Measurements from ENCODE around the gene PDRG1. TPM values are rescaled to one million over a fixed set of nuclear protein-coding genes. Genes with fewer than 3 reads are reported as not detected.

The PDRG1 gene
- total and polyA plus RNA-seq, 2 donors (not counting 1 experiment from before 2014, with no cell fraction given): 12.7 to 18.6 TPM

DNA sequence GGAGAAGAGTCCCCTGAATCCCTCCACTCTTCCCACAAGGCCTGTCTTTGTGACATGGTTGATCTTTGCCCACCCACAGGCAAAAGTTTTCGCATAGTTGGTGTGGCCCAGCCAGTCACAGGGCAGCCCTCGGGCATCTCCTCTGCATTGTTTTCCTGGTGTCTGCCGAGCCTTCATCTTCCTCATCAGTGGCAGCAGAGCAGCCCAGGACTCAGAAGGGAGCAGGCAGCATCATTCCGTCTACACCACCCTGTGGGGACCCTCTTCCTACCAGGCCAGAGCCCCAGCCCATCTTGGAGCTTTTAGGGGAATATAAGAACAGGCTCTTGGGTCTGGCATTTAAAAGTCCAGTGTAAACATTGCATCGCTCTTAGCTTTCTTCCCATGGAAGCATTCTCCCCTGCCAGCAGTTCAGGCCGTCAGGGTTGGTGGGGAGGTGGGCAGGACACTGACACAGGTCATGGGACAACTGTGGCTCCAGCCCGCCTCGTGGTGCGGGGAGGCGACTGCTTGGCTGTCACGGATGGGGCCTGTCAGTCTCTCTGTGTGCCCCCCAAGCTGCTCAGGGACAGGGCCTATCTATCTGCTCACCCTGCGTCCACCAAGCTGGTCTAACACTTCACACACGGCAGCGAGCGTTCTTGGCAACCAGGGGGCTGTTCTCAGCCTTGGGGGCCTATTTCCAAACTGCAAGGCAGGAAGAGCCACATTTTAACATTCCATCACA lies 38.3 kb downstream of the PDRG1 start:
- ATAC-seq (ENCODE audit: low read depth) (no peak), DNase-seq (no peak)
- Histone ChIP-seq H3K79me2 (ENCODE audit: control insufficient read depth, insufficient read depth, low read length) (no peaks in the 10 kb centered on the region), H3K27me3 (replicated peaks in 1 of 4; ENCODE audit: control extremely low read depth in 1 of 4, control insufficient read depth in 3 of 4, insufficient read depth in 4 of 4, low read length in 3 of 4) (no peaks in the 10 kb centered on the region), H3K4me2 (replicated peaks; ENCODE audit: low read depth, low read length, poor library complexity, severe bottlenecking) (no peak overlapping the region), H3K9me3 (ENCODE audit: control extremely low read depth in 1 of 3, control insufficient read depth in 2 of 3, insufficient read depth in 1 of 3, low read length in 2 of 3) (no peaks in the 10 kb centered on the region), H4K20me1 (ENCODE audit: control insufficient read depth, insufficient read depth, low read length, poor library complexity, severe bottlenecking) (no peaks in the 10 kb centered on the region), H3K4me3 (ENCODE audit: control extremely low read depth in 1 of 5, extremely low read depth in 1 of 5, insufficient read depth in 1 of 5, low read depth in 2 of 5, low read length in 4 of 5) (no peak overlapping the region), H3K27ac (ENCODE audit: low read length in 2 of 2) (no peak overlapping the region), H2AFZ (ENCODE audit: insufficient read depth, low read depth, low read length, poor library complexity, severe bottlenecking) (no peak overlapping the region), H3K9ac (ENCODE audit: low read length) (no peak overlapping the region), H3K36me3 (replicated peaks in 1 of 2; ENCODE audit: control extremely low read depth in 1 of 2, control insufficient read depth in 1 of 2, extremely low read depth in 1 of 2, insufficient read depth in 2 of 2, low read length in 1 of 2) (no peaks in the 10 kb centered on the region), H3K4me1 (ENCODE audit: control insufficient read depth in 2 of 2, insufficient read depth in 2 of 2, low read length in 2 of 2) (no peaks in the 10 kb centered on the region)
- no peaks in the 10 kb centered on the region for H3K9me3 Mint-ChIP-seq (ENCODE audit: insufficient read depth)
- H3K4me1 Mint-ChIP-seq: no peaks in the 10 kb centered on the region
- no peak for TF ChIP-seq EZH2 (IDR thresholded peaks at IDR 0.05; ENCODE audit: borderline replicate concordance, insufficient read depth, low read depth, low read length, poor library complexity, severe bottlenecking)
- TF ChIP-seq, protein P1, sequence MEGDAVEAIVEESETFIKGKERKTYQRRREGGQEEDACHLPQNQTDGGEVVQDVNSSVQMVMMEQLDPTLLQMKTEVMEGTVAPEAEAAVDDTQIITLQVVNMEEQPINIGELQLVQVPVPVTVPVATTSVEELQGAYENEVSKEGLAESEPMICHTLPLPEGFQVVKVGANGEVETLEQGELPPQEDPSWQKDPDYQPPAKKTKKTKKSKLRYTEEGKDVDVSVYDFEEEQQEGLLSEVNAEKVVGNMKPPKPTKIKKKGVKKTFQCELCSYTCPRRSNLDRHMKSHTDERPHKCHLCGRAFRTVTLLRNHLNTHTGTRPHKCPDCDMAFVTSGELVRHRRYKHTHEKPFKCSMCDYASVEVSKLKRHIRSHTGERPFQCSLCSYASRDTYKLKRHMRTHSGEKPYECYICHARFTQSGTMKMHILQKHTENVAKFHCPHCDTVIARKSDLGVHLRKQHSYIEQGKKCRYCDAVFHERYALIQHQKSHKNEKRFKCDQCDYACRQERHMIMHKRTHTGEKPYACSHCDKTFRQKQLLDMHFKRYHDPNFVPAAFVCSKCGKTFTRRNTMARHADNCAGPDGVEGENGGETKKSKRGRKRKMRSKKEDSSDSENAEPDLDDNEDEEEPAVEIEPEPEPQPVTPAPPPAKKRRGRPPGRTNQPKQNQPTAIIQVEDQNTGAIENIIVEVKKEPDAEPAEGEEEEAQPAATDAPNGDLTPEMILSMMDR (IDR thresholded peaks at IDR 0.05): no peak
- ChIA-PET POLR2A (no interaction called here), CTCF (interaction anchor here (0.5 kb wide), 1 partner anchor 10 kb away, joined by 6 read pairs; no protein-coding TSS in a partner anchor)
- H3K27ac Mint-ChIP-seq: no peak overlapping the region
- WGBS (ENCODE audit: insufficient coverage): 92% methylated on average over 14 of the region's 15 CpGs
- intact Hi-C loops (cut with micrococcal nuclease): no loop called here
- H3K4me3 Mint-ChIP-seq: no peak overlapping the region
- H3K27me3 Mint-ChIP-seq: no peaks in the 10 kb centered on the region

DNA sequence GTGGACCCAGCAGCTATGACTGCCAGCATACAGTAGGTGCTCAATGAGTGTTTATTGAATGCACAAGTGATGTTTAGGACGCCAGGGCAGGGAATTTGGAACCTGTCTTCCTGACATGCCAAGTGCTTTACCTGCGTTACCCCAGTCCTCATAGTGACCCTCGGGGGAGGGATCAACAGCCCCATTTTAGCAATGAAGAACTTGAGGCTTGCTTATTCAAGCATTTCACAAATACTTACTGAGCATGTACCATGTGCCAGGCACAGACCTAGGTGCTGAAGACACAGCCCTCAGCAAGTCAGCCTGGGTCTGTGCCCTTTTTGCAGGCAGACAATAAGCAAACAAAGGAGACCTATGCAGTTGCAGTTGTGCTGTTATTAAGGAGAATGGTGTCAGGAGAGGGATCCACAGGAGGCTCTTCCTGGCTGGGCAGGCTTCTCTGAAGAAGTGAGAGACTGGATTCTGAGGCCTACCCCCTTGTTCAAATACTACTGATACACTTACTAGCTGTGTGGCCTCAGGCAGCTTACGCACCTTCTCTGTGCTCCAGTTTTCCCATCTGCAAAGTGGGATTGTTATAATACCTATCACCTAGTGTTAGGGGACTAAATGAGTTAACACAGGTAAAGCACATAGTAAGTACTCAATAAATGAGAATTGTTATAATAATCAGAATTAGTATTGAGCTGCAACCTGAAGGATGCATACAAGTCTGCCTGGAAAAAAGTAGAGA lies 41.6 kb downstream of the PDRG1 start:
- no peak for ATAC-seq (ENCODE audit: low read depth)
- Mint-ChIP-seq H3K4me1 (no peaks in the 10 kb centered on the region), H3K27ac (no peak overlapping the region), H3K9me3 (ENCODE audit: insufficient read depth) (no peaks in the 10 kb centered on the region), H3K27me3 (no peaks in the 10 kb centered on the region), H3K4me3 (no peak overlapping the region)
- Histone ChIP-seq H3K4me2 (replicated peaks; ENCODE audit: low read depth, low read length, poor library complexity, severe bottlenecking) (no peak overlapping the region), H2AFZ (ENCODE audit: insufficient read depth, low read depth, low read length, poor library complexity, severe bottlenecking) (no peak overlapping the region), H3K9me3 (ENCODE audit: control extremely low read depth in 1 of 3, control insufficient read depth in 2 of 3, insufficient read depth in 1 of 3, low read length in 2 of 3) (no peaks in the 10 kb centered on the region), H3K9ac (ENCODE audit: low read length) (no peak overlapping the region), H4K20me1 (ENCODE audit: control insufficient read depth, insufficient read depth, low read length, poor library complexity, severe bottlenecking) (no peaks in the 10 kb centered on the region), H3K27ac (ENCODE audit: low read length in 2 of 2) (no peak overlapping the region), H3K36me3 (replicated peaks in 1 of 2; ENCODE audit: control extremely low read depth in 1 of 2, control insufficient read depth in 1 of 2, extremely low read depth in 1 of 2, insufficient read depth in 2 of 2, low read length in 1 of 2) (no peaks in the 10 kb centered on the region), H3K79me2 (ENCODE audit: control insufficient read depth, insufficient read depth, low read length) (no peaks in the 10 kb centered on the region), H3K4me1 (ENCODE audit: control insufficient read depth in 2 of 2, insufficient read depth in 2 of 2, low read length in 2 of 2) (no peaks in the 10 kb centered on the region), H3K27me3 (replicated peaks in 1 of 4; ENCODE audit: control extremely low read depth in 1 of 4, control insufficient read depth in 3 of 4, insufficient read depth in 4 of 4, low read length in 3 of 4) (no peaks in the 10 kb centered on the region), H3K4me3 (ENCODE audit: control extremely low read depth in 1 of 5, extremely low read depth in 1 of 5, insufficient read depth in 1 of 5, low read depth in 2 of 5, low read length in 4 of 5) (no peak overlapping the region)
- POLR2A ChIA-PET: no interaction called here
- TF ChIP-seq EZH2 (IDR thresholded peaks at IDR 0.05; ENCODE audit: borderline replicate concordance, insufficient read depth, low read depth, low read length, poor library complexity, severe bottlenecking): no peak
- TF ChIP-seq, protein P1 (IDR thresholded peaks at IDR 0.05): no peak
- intact Hi-C loops (cut with micrococcal nuclease): no loop called here
- WGBS (ENCODE audit: insufficient coverage): 92% methylated on average over 3 of the region's 4 CpGs
- DNase-seq: no peak
- CTCF ChIA-PET: interaction anchor here (0.6 kb wide), 1 partner anchor 64 kb away, joined by 3 read pairs; no protein-coding TSS in a partner anchor
